KOPT-K1 (cell line): ENCODE results near the gene CSGALNACT2.

ENCODE experiments used
- H3K27ac ChIP-seq: fragments of 200-600 bp; sonication (generic); 2 replicates; pipeline ENCODE4 v1.5.1; 2016; ENCODE audit warnings: antibody characterized with exemption, mild to moderate bottlenecking, low read depth, low read length; ENCODE audit not compliant: poor library complexity, severe bottlenecking
- H3K36me3 ChIP-seq: fragments of 200-600 bp; sonication (generic); 2 replicates; pipeline ENCODE4 v1.5.1; 2017; ENCODE audit warnings: antibody characterized with exemption, mild to moderate bottlenecking, low read length, moderate library complexity; ENCODE audit not compliant: insufficient read depth
- H3K9me3 ChIP-seq: fragments of 200-600 bp; sonication (generic); 2 replicates; pipeline ENCODE4 v1.5.1; 2017; ENCODE audit warnings: antibody characterized with exemption, low read length, mild to moderate bottlenecking; ENCODE audit not compliant: insufficient read depth, poor library complexity, severe bottlenecking

Gene CSGALNACT2

DNA sequence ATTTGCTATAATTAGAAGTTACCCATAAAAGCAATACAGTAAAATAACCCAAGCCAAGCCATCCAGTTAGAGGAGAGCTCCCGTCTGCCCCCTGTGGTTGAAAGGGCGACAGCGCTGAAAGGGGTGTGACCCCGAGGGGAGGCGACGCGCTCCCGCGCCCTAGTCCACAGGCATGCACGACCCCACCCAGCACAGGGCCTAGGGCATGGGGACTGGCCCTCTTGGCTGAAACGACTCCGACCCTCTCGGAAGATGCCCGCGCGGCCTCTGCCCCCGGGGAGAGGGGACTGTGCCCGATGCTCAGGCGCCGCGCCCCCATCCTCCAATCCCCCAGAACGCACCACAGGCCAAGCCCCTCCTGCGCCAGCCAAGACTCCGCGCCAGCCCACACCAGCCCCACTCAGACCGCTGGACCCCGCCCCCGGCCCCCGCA, 64.0 kb downstream of the CSGALNACT2 start:
- no peaks in the 10 kb centered on the region for H3K9me3 ChIP-seq
- no peaks in the 10 kb centered on the region for H3K36me3 ChIP-seq
- no peak overlapping the region for H3K27ac ChIP-seq

DNA sequence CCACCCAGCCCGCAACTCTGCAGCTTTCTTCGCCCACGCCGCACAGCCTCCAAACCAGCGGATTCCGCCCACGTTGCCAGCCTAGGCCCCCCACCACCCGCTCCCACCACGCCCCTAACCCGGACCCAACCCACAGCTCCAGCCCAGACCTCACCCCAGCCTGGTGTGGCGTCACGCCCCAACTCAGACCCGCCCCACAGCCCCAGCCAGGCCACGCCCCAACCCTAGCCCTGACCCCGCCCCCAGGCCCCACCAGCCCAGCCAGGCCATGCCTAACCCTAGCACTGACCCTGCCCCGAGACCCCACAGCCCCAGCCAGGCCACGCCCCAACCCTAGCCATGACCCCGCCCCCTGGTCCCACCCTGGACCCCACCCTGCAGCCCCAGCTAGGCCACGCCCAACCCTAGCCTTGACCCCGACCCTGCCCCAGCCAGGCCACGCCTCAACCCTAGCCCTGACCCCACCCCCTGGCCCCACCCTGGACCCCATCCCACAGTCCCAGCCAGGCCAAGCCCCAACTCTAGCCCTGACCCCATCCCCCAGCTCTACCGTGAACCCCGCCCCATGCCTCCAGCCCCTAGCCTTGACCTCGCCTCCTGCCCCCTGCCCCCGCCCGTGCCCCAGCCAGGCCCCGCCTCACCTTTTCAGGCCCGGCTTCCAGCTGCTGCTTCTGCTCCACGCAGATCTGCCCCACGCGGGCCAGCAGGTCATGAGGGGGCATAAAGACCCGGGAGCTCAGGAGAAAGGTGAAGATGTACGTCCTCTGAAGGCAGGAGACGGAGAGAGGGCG, 64.6 kb downstream of the CSGALNACT2 start:
- no peaks in the 10 kb centered on the region for H3K36me3 ChIP-seq
- H3K9me3 ChIP-seq, result no peaks in the 10 kb centered on the region
- no peak overlapping the region for H3K27ac ChIP-seq

DNA sequence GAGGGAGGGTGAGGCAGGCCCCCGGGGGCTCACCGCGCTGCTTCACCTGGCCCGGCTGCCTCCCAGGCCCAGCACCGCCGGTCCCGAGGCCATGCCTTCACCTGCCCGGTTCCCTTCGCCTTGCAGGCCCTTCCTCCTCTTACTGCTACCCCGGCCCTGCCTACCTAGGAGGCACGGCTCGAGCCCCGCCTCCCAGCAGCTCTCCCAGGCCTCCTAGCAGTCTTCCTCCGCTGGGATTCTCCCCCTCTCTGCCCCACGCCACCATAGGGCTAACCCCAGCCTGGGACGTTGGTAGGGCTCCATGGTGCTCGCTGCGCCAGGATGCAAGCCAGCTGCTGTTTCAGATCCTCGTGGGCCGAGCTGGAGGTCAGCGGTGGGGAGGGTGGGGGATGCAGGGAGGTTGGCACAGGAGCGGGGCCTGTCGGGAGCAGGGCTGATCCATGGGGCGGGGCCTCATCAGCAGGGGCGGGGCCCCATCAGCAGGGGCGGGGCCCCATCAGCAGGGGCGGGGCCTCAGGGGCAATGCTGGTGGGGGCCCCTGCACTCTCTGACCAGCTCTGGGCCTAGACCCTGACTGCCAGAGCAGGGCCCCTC, 65.3 kb downstream of the CSGALNACT2 start:
- no peak overlapping the region for H3K27ac ChIP-seq
- H3K36me3 ChIP-seq, result no peaks in the 10 kb centered on the region
- H3K9me3 ChIP-seq, result no peaks in the 10 kb centered on the region

DNA sequence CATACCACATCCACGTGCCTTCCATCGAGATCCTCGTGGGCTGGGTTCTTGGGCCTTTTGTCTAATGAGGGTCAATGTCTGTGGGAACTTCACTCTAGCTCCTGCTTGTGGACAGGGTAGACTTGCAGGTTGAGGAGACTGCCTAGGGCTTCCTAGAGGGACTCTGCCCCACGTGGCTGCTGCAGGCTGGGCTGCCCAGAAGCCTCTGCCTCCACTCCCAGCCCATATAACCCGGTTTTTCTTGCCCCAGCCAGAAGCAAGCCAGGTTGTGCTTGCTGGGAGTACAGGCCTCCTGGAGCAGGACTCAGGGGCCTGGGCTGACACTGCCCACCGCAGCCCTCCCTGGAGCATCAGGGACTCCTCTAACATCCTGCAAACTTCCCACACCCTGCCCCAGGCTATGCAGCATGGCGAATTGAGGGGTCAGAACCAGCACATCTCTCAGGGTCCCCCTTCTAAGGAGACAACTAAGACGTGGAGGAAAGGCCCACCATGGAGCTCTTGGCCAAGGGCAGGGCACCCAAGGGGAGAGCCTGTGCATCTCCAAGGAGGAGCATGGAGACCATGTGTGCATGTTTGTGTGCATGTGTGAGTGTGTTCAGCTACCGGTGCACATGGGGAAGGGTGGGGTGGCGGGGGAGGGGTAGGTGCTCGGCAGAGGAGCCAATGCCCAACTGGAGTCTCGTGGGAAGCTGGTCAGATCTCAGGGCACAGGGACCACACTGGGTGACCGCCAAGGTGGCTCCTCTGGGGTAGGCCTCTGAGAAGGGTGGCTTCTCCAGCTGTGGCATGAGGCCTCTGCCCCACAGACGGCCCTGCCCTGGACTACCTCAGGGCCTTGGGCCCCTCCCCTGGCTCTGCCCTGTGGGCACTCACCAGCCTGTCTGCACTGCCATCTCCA, 66.0 kb downstream of the CSGALNACT2 start:
- Histone ChIP-seq H3K36me3 (no peaks in the 10 kb centered on the region), H3K27ac (no peak overlapping the region), H3K9me3 (no peaks in the 10 kb centered on the region)

DNA sequence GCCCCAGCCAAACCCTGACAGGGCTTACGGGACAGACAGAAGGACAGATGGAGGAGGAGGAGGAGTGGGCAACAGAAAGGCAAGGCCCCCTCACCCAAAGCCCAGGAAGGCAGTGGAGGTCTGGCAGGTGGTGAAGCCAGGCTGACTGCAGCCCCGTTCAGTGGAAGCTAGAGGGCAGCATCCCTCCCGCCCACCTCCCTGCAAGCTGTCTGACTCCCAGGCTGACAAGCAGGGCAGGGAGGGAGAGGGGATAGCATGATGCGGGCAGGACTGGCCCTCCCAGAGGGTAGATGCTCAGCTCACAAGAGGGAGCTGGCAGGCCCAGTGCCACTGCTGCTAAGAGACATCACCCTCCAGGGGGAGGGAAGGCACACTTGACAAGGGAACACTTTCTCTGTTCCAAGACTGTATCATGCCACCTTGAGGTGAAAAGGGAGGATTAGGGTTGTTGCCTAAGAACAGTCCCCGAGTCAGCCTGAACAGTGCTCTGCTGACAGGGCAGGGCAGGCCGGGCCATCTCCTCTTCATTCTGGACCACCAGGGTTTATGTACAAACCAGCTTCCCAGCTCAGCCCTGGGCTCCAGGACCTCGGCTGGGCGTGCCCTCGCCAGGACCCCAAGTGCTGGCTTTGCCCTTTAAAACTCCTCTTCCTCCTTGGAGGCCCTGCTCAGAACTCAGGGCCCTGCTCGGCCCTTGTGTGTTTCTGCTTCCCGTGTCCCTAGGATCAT, 66.9 kb downstream of the CSGALNACT2 start:
- Histone ChIP-seq H3K9me3 (no peaks in the 10 kb centered on the region), H3K36me3 (no peaks in the 10 kb centered on the region), H3K27ac (no peak overlapping the region)

DNA sequence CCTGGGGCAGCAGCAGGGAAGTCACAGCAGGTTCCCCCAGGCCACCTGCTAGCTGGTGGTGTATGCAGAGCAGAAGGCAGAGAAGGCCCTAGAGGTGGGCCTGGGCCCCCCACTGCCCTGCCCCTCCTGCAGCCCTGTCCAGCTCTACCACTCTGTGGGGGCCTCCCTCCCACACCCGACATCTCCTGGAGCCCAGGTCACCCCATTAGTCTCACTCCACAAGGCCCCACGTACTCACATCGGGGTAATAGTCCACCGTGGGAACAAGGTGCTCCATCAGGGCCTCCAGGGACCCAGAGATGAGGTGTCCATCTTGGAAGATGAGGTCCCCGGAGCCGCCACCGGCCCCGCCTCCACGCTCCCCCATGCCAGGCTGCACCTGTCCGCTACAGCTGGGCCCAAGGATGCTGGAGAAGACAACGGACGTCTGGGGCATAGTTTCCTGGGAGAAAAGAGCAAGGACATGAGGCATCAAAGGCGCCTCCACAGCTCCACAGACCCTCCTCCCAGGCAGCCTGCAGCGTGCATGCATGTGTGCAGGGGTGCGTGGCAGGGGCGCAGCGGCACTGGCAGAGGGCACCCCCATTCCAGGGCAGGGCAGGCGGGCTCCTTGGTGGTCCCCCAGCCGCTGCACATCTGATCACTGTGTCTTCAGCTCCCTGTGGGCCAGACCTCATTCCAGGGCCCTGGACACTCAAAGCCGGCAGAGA, 67.6 kb downstream of the CSGALNACT2 start:
- Histone ChIP-seq H3K36me3 (no peaks in the 10 kb centered on the region), H3K27ac (no peak overlapping the region), H3K9me3 (no peaks in the 10 kb centered on the region)

DNA sequence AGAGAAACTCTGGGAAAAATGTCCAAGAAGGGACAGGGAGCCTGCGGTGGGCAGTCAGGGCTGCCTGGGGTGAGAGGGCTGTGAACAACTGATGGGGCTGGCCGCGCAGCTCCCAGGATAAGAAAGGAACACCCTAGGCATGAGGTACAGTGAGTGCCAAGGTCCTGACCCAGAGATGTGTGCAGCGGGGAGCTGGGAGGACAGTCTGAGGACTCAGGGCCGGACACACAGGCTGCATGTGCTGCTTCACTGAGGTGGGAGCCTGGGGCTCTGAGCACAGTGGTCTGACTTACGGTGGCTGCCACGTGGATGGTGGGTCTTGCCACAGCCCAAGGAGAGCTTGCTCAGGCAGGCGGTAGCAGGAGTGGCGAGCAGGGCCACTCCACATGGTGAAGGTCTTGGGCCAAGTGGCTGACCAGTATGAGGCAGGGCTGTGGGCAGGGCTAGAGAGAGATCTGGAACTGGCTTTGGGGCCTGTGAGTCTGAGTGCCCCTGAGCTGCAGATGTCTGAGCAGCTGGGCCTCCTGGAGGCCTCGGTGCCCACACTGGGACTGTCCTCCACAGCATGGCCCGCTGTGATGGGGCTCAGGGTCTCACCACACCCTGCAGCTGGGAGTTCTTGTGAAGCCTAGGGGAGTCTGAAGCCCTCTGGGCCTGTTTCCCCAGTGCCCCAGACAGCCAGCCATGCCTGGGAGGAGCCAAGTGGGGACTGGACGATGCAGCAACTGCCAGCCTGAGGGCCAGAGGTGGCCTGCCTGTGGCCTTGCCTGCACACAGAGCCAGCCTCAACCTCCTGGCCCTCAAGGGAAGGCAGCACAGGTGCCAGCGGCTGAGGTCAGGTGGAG, 68.4 kb downstream of the CSGALNACT2 start:
- no peaks in the 10 kb centered on the region for H3K36me3 ChIP-seq
- no peak overlapping the region for H3K27ac ChIP-seq
- no peaks in the 10 kb centered on the region for H3K9me3 ChIP-seq

DNA sequence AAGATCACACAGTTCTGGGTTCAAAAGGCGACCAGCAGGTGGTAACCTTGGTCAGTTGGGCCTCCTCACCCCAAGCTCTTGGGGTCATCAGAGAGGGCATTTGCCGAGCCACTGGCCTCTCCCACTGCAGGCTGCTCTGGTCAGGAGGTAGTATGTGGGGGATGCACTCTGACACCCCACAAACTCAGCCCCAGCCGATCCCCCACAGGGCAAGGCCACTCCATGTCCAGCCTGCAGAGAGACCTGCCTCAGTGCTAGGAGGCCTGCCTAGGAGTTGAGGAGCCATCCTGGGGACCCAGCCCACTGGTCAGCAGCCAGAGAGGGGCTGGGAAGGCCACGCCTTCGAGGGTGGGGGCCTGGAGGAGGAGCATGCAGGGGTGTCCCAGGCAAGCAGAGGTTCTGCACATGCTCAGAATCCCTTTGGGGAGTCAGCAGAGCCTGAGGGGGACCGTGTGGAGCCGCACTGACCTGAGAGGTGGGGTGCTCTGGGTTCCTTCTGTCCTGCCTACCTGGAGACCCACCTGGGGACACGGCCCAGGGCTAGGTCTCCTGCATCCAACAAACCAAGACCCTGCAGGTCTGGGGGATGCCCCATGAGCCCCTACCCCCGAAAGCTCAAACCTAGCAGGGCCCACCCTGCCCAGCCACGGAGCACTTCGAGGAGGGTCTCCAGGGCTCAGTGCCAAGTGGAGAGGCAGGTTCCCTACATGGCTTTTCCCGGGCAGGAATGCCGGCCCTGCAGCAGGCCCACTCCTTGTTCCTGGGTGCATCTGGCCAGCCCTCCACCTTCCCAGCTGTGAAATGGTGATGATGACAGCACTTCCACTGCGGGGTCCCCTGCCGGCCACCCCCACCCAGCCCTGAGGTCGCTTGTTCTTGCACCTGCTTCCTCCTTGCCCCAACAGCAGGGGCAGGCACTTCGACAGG, 70.2 kb downstream of the CSGALNACT2 start:
- H3K27ac ChIP-seq, result no peak overlapping the region
- no peaks in the 10 kb centered on the region for H3K36me3 ChIP-seq
- H3K9me3 ChIP-seq, result no peaks in the 10 kb centered on the region

DNA sequence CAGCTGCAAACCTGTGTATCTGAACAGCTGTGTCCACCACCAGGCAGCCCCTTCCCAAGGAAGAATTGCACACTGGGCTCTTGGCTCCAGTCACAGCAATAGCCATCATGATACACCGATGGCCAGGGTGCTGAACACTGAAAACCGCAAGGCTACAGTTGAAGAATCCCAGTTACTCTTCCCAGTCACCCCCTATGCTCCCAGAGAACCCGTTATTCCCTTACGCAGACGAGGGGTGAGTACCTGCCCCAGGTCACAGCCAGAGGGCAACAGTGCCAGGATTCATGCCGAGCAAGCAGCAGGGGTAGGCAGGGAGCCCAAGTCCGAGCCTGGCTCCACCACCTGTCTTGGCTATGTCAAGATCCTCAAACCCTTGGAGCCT, 70.8 kb downstream of the CSGALNACT2 start:
- no peaks in the 10 kb centered on the region for H3K36me3 ChIP-seq
- no peaks in the 10 kb centered on the region for H3K9me3 ChIP-seq
- no peak overlapping the region for H3K27ac ChIP-seq

DNA sequence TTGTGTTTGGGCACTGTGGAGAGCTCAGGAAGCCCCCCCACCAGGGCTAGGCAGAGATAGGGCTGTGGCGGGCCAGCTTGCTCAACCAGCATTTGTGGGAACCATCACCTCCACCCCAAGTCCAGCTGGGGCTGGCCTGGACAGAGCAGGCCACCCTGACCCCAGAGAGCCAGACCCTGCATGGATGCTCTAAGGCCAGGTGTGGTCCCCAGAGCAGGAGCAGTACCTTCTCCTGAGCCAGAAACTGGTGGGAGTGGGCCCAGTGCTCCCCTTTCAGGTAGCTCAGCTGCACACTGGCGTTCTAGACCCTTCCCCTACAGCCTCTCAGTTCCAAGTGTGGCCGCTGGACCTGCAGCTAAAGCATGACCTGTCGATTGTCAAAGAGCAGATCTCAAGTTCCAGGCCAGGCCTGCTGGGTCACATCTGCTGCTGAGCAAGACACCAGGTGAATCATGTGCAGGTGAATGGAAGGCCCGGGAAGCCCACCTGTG, 71.5 kb downstream of the CSGALNACT2 start:
- Histone ChIP-seq H3K27ac (no peak overlapping the region), H3K9me3 (no peaks in the 10 kb centered on the region), H3K36me3 (no peaks in the 10 kb centered on the region)

DNA sequence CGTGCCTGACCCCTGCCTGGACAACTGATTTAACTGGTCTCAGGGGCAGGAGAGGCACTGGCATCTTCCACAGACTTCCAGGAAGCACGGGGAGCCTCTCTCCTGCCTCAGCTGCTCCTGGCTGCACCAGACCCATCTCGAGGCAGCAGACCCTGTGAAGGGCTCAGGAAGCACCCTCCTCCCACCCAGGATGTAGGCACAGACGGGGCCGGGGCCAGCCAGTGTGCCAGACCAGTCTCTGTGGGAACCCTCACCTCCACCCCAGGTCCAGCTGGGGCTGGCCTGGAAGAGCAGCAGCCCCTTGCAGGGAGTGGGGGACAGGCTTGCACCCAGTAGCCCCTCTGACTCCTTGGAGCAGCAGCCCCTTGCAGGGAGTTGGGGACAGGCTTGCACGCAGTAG, 72.3 kb downstream of the CSGALNACT2 start:
- H3K36me3 ChIP-seq, result no peaks in the 10 kb centered on the region
- H3K9me3 ChIP-seq, result no peaks in the 10 kb centered on the region
- H3K27ac ChIP-seq, result no peak overlapping the region

DNA sequence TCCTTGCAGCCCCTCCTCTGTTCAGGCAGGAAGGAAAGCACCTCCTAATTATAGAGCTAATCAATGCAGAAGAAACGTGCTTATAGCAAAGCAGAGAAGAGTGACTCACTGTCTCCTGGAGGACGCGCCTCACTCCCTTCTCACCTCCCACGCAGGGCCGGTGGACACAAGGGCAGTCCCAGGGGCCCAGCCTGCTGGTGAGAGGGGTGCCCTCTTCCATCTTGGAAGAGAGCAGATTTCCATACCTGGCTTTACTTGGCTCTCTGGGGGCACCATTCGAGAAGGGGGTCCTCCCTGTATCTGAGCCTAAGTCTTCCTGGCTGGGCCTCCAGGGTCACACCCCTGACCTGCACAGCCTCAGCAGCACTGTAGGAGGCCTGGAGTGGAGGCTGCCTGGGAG, 72.8 kb downstream of the CSGALNACT2 start:
- H3K9me3 ChIP-seq, result no peaks in the 10 kb centered on the region
- no peak overlapping the region for H3K27ac ChIP-seq
- H3K36me3 ChIP-seq, result no peaks in the 10 kb centered on the region
